ENCODE data around the gene HIGD1B. TPM values are rescaled to one million over a fixed set of nuclear protein-coding genes. Genes with fewer than 3 reads are reported as not detected.

HIGD1B gene
- total and polyA plus RNA-seq, 2 experiments from 2014 or later = not detected

- H2AFZ ChIP-seq = no peak overlapping the region
- H3F3A ChIP-seq (ENCODE audit: insufficient read depth) = peaks cover 38% of the 10 kb centered on the region
- no peak overlapping the region for H3K4me2 ChIP-seq (ENCODE audit: unreplicated experiment)
- no peak overlapping the region for H3K4me3 ChIP-seq
- TF ChIP-seq EZH2 (IDR thresholded peaks at IDR 0.05; ENCODE audit: insufficient read depth, poor library complexity, severe bottlenecking) = no peak
- TF ChIP-seq EZH2phosphoT487 (IDR thresholded peaks at IDR 0.05; ENCODE audit: insufficient read depth, low read depth) = no peak
- in situ Hi-C loops (cut with MboI) = no loop called here
- no peaks in the 10 kb centered on the region for H4K20me1 ChIP-seq (ENCODE audit: insufficient read depth)
- no peaks in the 10 kb centered on the region for H3K27me3 ChIP-seq (replicated peaks; ENCODE audit: insufficient read depth)
- H3K9ac ChIP-seq = no peak overlapping the region
- peaks cover 36% of the 10 kb centered on the region for H3K4me1 ChIP-seq (ENCODE audit: insufficient read depth)
- H3K9me3 ChIP-seq (ENCODE audit: low read depth) = no peaks in the 10 kb centered on the region
- no peaks in the 10 kb centered on the region for H3K9me2 ChIP-seq (ENCODE audit: insufficient read depth)
- no peaks in the 10 kb centered on the region for H3K36me3 ChIP-seq (ENCODE audit: low read depth)
- no peak overlapping the region for H3K27ac ChIP-seq
- peak; percentile 53 for DNase-seq
- peaks cover 84% of the 10 kb centered on the region for H3K79me2 ChIP-seq (ENCODE audit: insufficient read depth)
- WGBS, 2 experiments (ENCODE audit: low coverage in 1 of 2, low lambda C conversion rate in 2 of 2, missing lambda C conversion rate in 2 of 2) = 96 to 97% methylated on average over 15 of the region's 15 CpGs
Measured at GRCh38 chr17:44826123-44826790, 21.4 kb upstream of the HIGD1B start.

- in situ Hi-C loops (cut with MboI) = no loop called here
- H3F3A ChIP-seq (ENCODE audit: insufficient read depth) = peaks cover 24% of the 10 kb centered on the region
- H3K4me2 ChIP-seq (ENCODE audit: unreplicated experiment) = peak overlapping the region; percentile 82
- peak overlapping the region; percentile 45; the same call in 1 of the 2 replicates for H3K27ac ChIP-seq
- no peak for TF ChIP-seq EZH2phosphoT487 (IDR thresholded peaks at IDR 0.05; ENCODE audit: insufficient read depth, low read depth)
- TF ChIP-seq EZH2 (IDR thresholded peaks at IDR 0.05; ENCODE audit: insufficient read depth, poor library complexity, severe bottlenecking) = no peak
- no peaks in the 10 kb centered on the region for H3K9me3 ChIP-seq (ENCODE audit: low read depth)
- DNase-seq = no peak
- peaks cover 68% of the 10 kb centered on the region for H3K79me2 ChIP-seq (ENCODE audit: insufficient read depth)
- H3K36me3 ChIP-seq (ENCODE audit: low read depth) = no peaks in the 10 kb centered on the region
- peaks cover 22% of the 10 kb centered on the region for H3K4me1 ChIP-seq (ENCODE audit: insufficient read depth)
- peak overlapping the region; percentile 85 for H3K9ac ChIP-seq
- 44 to 71% methylated on average over 1 of the region's 1 CpG for WGBS, 2 experiments (ENCODE audit: low coverage in 1 of 2, low lambda C conversion rate in 2 of 2, missing lambda C conversion rate in 2 of 2)
- no peaks in the 10 kb centered on the region for H3K27me3 ChIP-seq (replicated peaks; ENCODE audit: insufficient read depth)
- H4K20me1 ChIP-seq (ENCODE audit: insufficient read depth) = no peaks in the 10 kb centered on the region
- no peaks in the 10 kb centered on the region for H3K9me2 ChIP-seq (ENCODE audit: insufficient read depth)
- H3K4me3 ChIP-seq = peak overlapping the region; percentile 97
- no peak overlapping the region for H2AFZ ChIP-seq
Measured at GRCh38 chr17:44827863-44828262, 19.8 kb upstream of the HIGD1B start.

GRCh38 chr17:44828919-44829522 is 18.7 kb upstream of the HIGD1B start:
- no peak for TF ChIP-seq EZH2phosphoT487 (IDR thresholded peaks at IDR 0.05; ENCODE audit: insufficient read depth, low read depth)
- no peak for TF ChIP-seq EZH2 (IDR thresholded peaks at IDR 0.05; ENCODE audit: insufficient read depth, poor library complexity, severe bottlenecking)
- Histone ChIP-seq H3K27me3 (replicated peaks; ENCODE audit: insufficient read depth) (no peaks in the 10 kb centered on the region), H3K79me2 (ENCODE audit: insufficient read depth) (peaks cover 56% of the 10 kb centered on the region), H3K4me2 (ENCODE audit: unreplicated experiment) (peak overlapping the region; percentile 82), H4K20me1 (ENCODE audit: insufficient read depth) (no peaks in the 10 kb centered on the region), H3K4me1 (ENCODE audit: insufficient read depth) (peaks cover 17% of the 10 kb centered on the region), H3K27ac (peak overlapping the region; percentile 45), H2AFZ (peak overlapping the region; percentile 90), H3K4me3 (peak overlapping the region; percentile 97), H3K36me3 (ENCODE audit: low read depth) (no peaks in the 10 kb centered on the region), H3F3A (ENCODE audit: insufficient read depth) (peaks cover 22% of the 10 kb centered on the region), H3K9ac (peak overlapping the region; percentile 85), H3K9me2 (ENCODE audit: insufficient read depth) (no peaks in the 10 kb centered on the region), H3K9me3 (ENCODE audit: low read depth) (no peaks in the 10 kb centered on the region)
- WGBS, 2 experiments (ENCODE audit: low coverage in 1 of 2, low lambda C conversion rate in 2 of 2, missing lambda C conversion rate in 2 of 2) = 1 to 2% methylated on average over 21 of the region's 21 CpGs
- no peak for DNase-seq
- in situ Hi-C loops (cut with MboI) = no loop called here

- WGBS, 2 experiments (ENCODE audit: low coverage in 1 of 2, low lambda C conversion rate in 2 of 2, missing lambda C conversion rate in 2 of 2) = 1% methylated on average over 82 to 109 of the region's 123 CpGs
- DNase-seq = peak; percentile 62
- H3K9ac ChIP-seq = peak within 1 kb of the TSS; percentile 85
- H3K9me3 ChIP-seq (ENCODE audit: low read depth) = no peaks in the 10 kb centered on the region
- peak within 1 kb of the TSS; percentile 90 for H2AFZ ChIP-seq
- no peak for TF ChIP-seq EZH2phosphoT487 (IDR thresholded peaks at IDR 0.05; ENCODE audit: insufficient read depth, low read depth)
- TF ChIP-seq EZH2 (IDR thresholded peaks at IDR 0.05; ENCODE audit: insufficient read depth, poor library complexity, severe bottlenecking) = no peak
- H3K4me2 ChIP-seq (ENCODE audit: unreplicated experiment) = peak within 1 kb of the TSS; percentile 82
- H3F3A ChIP-seq (ENCODE audit: insufficient read depth) = peaks cover 22% of the 10 kb centered on the region
- H3K27me3 ChIP-seq (replicated peaks; ENCODE audit: insufficient read depth) = no peaks in the 10 kb centered on the region
- peak within 1 kb of the TSS; percentile 45 for H3K27ac ChIP-seq
- H3K4me1 ChIP-seq (ENCODE audit: insufficient read depth) = peaks cover 17% of the 10 kb centered on the region
- H3K4me3 ChIP-seq = peak within 1 kb of the TSS; percentile 97
- H3K79me2 ChIP-seq (ENCODE audit: insufficient read depth) = peaks cover 49% of the 10 kb centered on the region
- no peaks in the 10 kb centered on the region for H3K36me3 ChIP-seq (ENCODE audit: low read depth)
- no peaks in the 10 kb centered on the region for H3K9me2 ChIP-seq (ENCODE audit: insufficient read depth)
- H4K20me1 ChIP-seq (ENCODE audit: insufficient read depth) = no peaks in the 10 kb centered on the region
- in situ Hi-C loops (cut with MboI) = no loop called here
Measured at GRCh38 chr17:44829523-44830358, 17.9 kb upstream of the HIGD1B start, which contains the start of gene GJC1. Gene GJC1 (minus strand): TSS chr17:44830287. CDS start chr17:44805817, 24,470 bp downstream.

All from GM23248 (cell line).